Hepatocyte (in vitro differentiated cells): ENCODE data around the gene GPR55. TPM values are rescaled to one million over a fixed set of nuclear protein-coding genes. Genes with fewer than 3 reads are reported as not detected.

Experiments
- DNase-seq: peaks from one replicate; pipeline ENCODE4 v3.0.0-alpha.2; 2016; ENCODE audit warnings: low spot score
- H2AFZ ChIP-seq: fragments of 200-600 bp; sonication (generic); 2 replicates; pipeline ENCODE4 v1.6.0; 2016; ENCODE audit warnings: antibody characterized with exemption, mild to moderate bottlenecking
- H3K27ac ChIP-seq: fragments of 200-600 bp; sonication (generic); 2 replicates; pipeline ENCODE4 v1.5.1; 2016; ENCODE audit warnings: mild to moderate bottlenecking
- H3K27me3 ChIP-seq: fragments of 200-600 bp; sonication (generic); 2 replicates; pipeline ENCODE4 v1.6.1; 2016
- H3K36me3 ChIP-seq: fragments of 200-600 bp; sonication (generic); replicated peaks from 2 replicates; pipeline ENCODE4 v1.5.1; 2016; ENCODE audit warnings: low read depth; ENCODE audit not compliant: insufficient read depth
- H3K4me1 ChIP-seq: fragments of 200-600 bp; sonication (generic); 2 replicates; pipeline ENCODE4 v1.5.1; 2016; ENCODE audit warnings: mild to moderate bottlenecking, moderate library complexity; ENCODE audit not compliant: insufficient read depth
- H3K4me2 ChIP-seq: fragments of 200-600 bp; sonication (generic); 2 replicates; pipeline ENCODE4 v1.6.0; 2016
- H3K4me3 ChIP-seq: fragments of 200-600 bp; sonication (generic); 2 replicates; pipeline ENCODE4 v1.5.1; 2016; ENCODE audit warnings: mild to moderate bottlenecking
- H3K79me2 ChIP-seq: fragments of 200-600 bp; sonication (generic); 2 replicates; pipeline ENCODE4 v1.6.0; 2017; ENCODE audit warnings: mild to moderate bottlenecking
- H3K9me2 ChIP-seq: fragments of 200-600 bp; sonication (generic); replicated peaks from 2 replicates; pipeline ENCODE4 v1.6.0; 2017; ENCODE audit warnings: mild to moderate bottlenecking; ENCODE audit not compliant: insufficient read depth
- H3K9me3 ChIP-seq: fragments of 200-600 bp; sonication (generic); 2 replicates; pipeline ENCODE4 v1.5.1; 2016; ENCODE audit warnings: low read depth, mild to moderate bottlenecking
- H4K20me1 ChIP-seq: fragments of 200-600 bp; sonication (generic); 2 replicates; pipeline ENCODE4 v1.6.0; 2016; ENCODE audit warnings: mild to moderate bottlenecking; ENCODE audit not compliant: insufficient read depth, poor library complexity, severe bottlenecking
- CTCF ChIP-seq: fragments of 200-600 bp; sonication (generic); IDR thresholded peaks from 2 replicates; pipeline ENCODE4 v1.5.1; 2016; ENCODE audit warnings: antibody characterized with exemption, mild to moderate bottlenecking; ENCODE audit not compliant: poor library complexity
- EZH2 ChIP-seq: fragments of 200-600 bp; sonication (generic); IDR thresholded peaks from 2 replicates; pipeline ENCODE4 v1.6.1; 2016; ENCODE audit warnings: antibody characterized with exemption, mild to moderate bottlenecking, borderline replicate concordance
- EZH2phosphoT487 ChIP-seq: fragments of 200-600 bp; sonication (generic); IDR thresholded peaks from one replicate; pipeline ENCODE4 v1.6.1; 2018; ENCODE audit warnings: antibody characterized with exemption, mild to moderate bottlenecking, low read depth, moderate library complexity; ENCODE audit not compliant: unreplicated experiment, severe bottlenecking
- WGBS: methylation state at CpG from one replicate; pipeline ENCODE4 v1.1.6; 2016; ENCODE audit warnings: low lambda C conversion rate; ENCODE audit errors: missing lambda C conversion rate; 5-methylcytosine and 5-hydroxymethylcytosine counted together
- polyA plus RNA-seq: library from polyadenylated mRNA; unstranded; fragments of >200 nt; fragmentation: Nextera tagmentation; extraction: Ambion mirVana; gene quantifications from 2 replicates; pipeline ENCODE4 v1.2.1, GENCODE V29; 2016
- total RNA-seq: library from RNA; depleted of rRNA; stranded (reverse); fragments of >200 nt; gene quantifications from 2 replicates; pipeline ENCODE4 v1.2.3, GENCODE V29; 2014

The GPR55 gene
- total and polyA plus RNA-seq, 2 experiments from 2014 or later: 0.83 TPM; not detected in 1

GRCh38 chr2:230877759-230878598 lies 47.1 kb downstream of the GPR55 start:
- Histone ChIP-seq H3K27me3 (no peaks in the 10 kb centered on the region), H3K9me3 (no peaks in the 10 kb centered on the region), H3K4me1 (peaks cover 5% of the 10 kb centered on the region), H3K4me3 (no peak overlapping the region), H3K4me2 (no peak overlapping the region), H3K9me2 (no peaks in the 10 kb centered on the region), H3K36me3 (no peaks in the 10 kb centered on the region), H2AFZ (no peak overlapping the region), H4K20me1 (peaks cover 8% of the 10 kb centered on the region), H3K79me2 (peaks cover 22% of the 10 kb centered on the region), H3K27ac (peak overlapping the region; percentile 86)
- 92% methylated on average over 18 of the region's 20 CpGs for WGBS
- no peak for TF ChIP-seq EZH2phosphoT487
- no peak for TF ChIP-seq CTCF
- no peak for TF ChIP-seq EZH2
- DNase-seq: no peak

- no peak overlapping the region for H3K4me3 ChIP-seq
- no peak overlapping the region for H3K4me2 ChIP-seq
- H3K9me3 ChIP-seq: no peaks in the 10 kb centered on the region
- H2AFZ ChIP-seq: no peak overlapping the region
- no peaks in the 10 kb centered on the region for H3K36me3 ChIP-seq
- H4K20me1 ChIP-seq: peaks cover 14% of the 10 kb centered on the region
- H3K27me3 ChIP-seq: no peaks in the 10 kb centered on the region
- WGBS: 95% methylated on average over 27 of the region's 27 CpGs
- no peak for TF ChIP-seq CTCF
- TF ChIP-seq EZH2phosphoT487: no peak
- TF ChIP-seq EZH2: no peak
- no peaks in the 10 kb centered on the region for H3K9me2 ChIP-seq
- H3K4me1 ChIP-seq: peaks cover 9% of the 10 kb centered on the region
- H3K27ac ChIP-seq: no peak overlapping the region
- DNase-seq: no peak
- peaks cover 29% of the 10 kb centered on the region for H3K79me2 ChIP-seq
These were observed 47.8 kb downstream of the GPR55 start for GRCh38 chr2:230877116-230877758.

DNA sequence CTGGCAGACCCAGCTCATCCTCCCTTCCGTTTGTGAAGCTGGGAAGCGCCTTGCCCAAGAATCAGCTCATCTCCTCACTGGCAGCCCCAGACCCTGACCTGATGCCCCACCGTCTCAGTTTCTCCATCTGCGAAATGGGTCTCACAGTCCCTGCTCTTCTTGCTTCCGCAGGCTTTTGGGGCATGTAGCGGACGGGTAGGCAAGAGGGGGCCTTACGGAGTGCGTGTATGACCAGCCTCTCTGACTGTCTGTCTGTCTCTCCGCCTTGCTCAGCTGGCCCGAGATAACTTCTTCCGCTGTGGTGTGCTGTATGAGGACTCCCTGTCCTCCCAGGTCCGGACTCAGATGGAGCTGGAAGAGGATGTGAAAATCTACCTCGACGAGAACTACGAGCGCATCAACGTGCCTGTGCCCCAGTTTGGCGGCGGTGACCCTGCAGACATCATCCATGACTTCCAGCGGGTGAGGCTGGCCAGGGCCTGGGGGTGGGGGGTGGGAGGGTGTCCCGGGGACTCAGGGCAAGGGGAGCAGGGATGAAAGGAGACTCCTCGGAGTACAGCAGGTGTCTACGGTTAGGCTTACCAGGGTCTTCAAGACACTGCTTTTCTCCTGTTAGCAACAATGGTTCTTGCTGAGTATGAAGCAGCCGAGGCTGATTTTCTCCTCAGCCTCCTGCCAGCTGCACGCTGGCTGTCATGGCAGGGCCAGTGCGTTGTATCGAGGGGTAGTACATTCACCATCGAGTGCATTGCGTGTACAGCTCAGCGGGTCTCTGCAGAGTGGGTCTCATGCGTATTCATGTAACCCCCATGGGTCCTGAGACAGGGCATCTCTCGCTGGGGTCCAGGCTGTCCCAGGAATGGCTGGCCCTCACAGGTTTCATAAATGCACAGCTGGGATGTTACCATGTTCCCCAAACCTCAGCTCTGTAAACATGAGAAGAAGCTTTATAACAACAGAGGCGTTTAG lies 49.4 kb downstream of the GPR55 start:
- H3K36me3 ChIP-seq: no peaks in the 10 kb centered on the region
- H4K20me1 ChIP-seq: peaks cover 29% of the 10 kb centered on the region
- peaks cover 45% of the 10 kb centered on the region for H3K79me2 ChIP-seq
- no peak overlapping the region for H3K4me3 ChIP-seq
- H3K4me2 ChIP-seq: no peak overlapping the region
- 95% methylated on average over 33 of the region's 34 CpGs for WGBS
- peaks cover 25% of the 10 kb centered on the region for H3K4me1 ChIP-seq
- H3K9me2 ChIP-seq: no peaks in the 10 kb centered on the region
- H3K27me3 ChIP-seq: no peaks in the 10 kb centered on the region
- H3K27ac ChIP-seq: no peak overlapping the region
- H3K9me3 ChIP-seq: no peaks in the 10 kb centered on the region
- TF ChIP-seq CTCF: no peak
- TF ChIP-seq EZH2: no peak
- no peak for TF ChIP-seq EZH2phosphoT487
- H2AFZ ChIP-seq: no peak overlapping the region
- no peak for DNase-seq
